KMS-11 (cell line): ENCODE measurements around the gene SREK1IP1.

Source experiments
- H2AFZ ChIP-seq: fragments of 200-600 bp; sonication (generic); 2 replicates; pipeline ENCODE4 v1.6.1; 2016; ENCODE audit warnings: antibody characterized with exemption, mixed run types, low read depth
- H3K27ac ChIP-seq: fragments of 200-600 bp; sonication (generic); 2 replicates; pipeline ENCODE4 v1.6.1; 2016; ENCODE audit warnings: mild to moderate bottlenecking, mixed run types
- H3K27me3 ChIP-seq: fragments of 200-600 bp; sonication (generic); 2 replicates; pipeline ENCODE4 v1.6.1; 2017; ENCODE audit warnings: mild to moderate bottlenecking, low read depth, mixed run types, moderate library complexity; ENCODE audit not compliant: insufficient read depth
- H3K36me3 ChIP-seq: fragments of 200-600 bp; sonication (generic); 2 replicates; pipeline ENCODE4 v1.6.1; 2017; ENCODE audit warnings: mild to moderate bottlenecking, mixed run types; ENCODE audit not compliant: insufficient read depth
- H3K4me1 ChIP-seq: fragments of 200-600 bp; sonication (generic); 2 replicates; pipeline ENCODE4 v1.6.1; 2016; ENCODE audit warnings: mild to moderate bottlenecking, low read depth, mixed run types; ENCODE audit not compliant: poor library complexity, severe bottlenecking
- H3K4me2 ChIP-seq: fragments of 200-600 bp; sonication (generic); 2 replicates; pipeline ENCODE4 v1.7.0; 2016; ENCODE audit warnings: mild to moderate bottlenecking, mixed run types
- H3K4me3 ChIP-seq: fragments of 200-600 bp; sonication (generic); IDR thresholded peaks from 2 replicates; pipeline ENCODE4 v1.6.1; 2017; ENCODE audit warnings: low read depth, low read length, mixed read lengths; ENCODE audit not compliant: insufficient read depth
- H3K79me2 ChIP-seq: fragments of 200-600 bp; sonication (generic); 2 replicates; pipeline ENCODE4 v1.6.1; 2016; ENCODE audit warnings: low read depth, mixed run types; ENCODE audit not compliant: insufficient read depth
- H3K9ac ChIP-seq: fragments of 200-600 bp; sonication (generic); 2 replicates; pipeline ENCODE4 v1.6.1; 2016; ENCODE audit warnings: mild to moderate bottlenecking, mixed run types
- H4K20me1 ChIP-seq: fragments of 200-600 bp; sonication (generic); 2 replicates; pipeline ENCODE4 v1.6.1; 2016; ENCODE audit warnings: mild to moderate bottlenecking, mixed run types; ENCODE audit not compliant: insufficient read depth
- TF ChIP-seq, protein P1 (sequence below): fragments of 200-600 bp; sonication (generic); conservative IDR thresholded peaks from 2 replicates; pipeline ENCODE4 v1.6.1; 2017; ENCODE audit warnings: low read depth, mild to moderate bottlenecking, antibody characterized with exemption, low read length, moderate library complexity, mixed read lengths

The SREK1IP1 gene

DNA sequence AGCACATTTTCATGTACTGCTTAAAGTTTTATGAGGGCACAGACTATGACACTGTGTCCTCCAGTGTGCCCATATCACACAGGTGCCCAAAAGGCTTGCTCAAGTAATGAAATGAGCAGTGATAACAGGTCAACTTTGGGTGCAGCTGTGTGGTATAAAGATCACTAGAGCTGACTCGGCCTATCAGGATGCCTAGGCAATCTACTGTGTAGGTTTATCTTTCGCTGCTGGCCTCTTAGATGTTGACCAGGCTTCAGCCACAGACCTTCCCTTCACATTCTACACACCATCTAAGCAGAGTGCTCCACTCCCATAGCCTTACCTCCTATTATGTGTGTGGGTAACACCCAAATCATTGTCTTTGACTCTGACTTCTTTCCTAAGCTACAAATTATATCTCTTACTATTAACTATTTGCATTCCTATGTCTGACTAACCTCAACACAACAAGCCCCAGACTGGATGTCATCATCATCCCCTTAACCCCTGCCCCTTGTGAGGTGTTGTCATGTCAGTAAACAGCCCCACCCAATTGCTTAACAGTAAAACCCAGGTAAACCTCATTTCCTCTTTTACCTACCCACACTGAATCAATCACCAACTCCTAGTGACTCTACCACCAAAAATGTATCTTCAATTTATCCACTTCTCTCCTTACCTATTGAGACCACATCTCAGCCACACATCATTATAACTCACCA is 2.5 kb downstream of the SREK1IP1 start:
- TF ChIP-seq, protein P1, sequence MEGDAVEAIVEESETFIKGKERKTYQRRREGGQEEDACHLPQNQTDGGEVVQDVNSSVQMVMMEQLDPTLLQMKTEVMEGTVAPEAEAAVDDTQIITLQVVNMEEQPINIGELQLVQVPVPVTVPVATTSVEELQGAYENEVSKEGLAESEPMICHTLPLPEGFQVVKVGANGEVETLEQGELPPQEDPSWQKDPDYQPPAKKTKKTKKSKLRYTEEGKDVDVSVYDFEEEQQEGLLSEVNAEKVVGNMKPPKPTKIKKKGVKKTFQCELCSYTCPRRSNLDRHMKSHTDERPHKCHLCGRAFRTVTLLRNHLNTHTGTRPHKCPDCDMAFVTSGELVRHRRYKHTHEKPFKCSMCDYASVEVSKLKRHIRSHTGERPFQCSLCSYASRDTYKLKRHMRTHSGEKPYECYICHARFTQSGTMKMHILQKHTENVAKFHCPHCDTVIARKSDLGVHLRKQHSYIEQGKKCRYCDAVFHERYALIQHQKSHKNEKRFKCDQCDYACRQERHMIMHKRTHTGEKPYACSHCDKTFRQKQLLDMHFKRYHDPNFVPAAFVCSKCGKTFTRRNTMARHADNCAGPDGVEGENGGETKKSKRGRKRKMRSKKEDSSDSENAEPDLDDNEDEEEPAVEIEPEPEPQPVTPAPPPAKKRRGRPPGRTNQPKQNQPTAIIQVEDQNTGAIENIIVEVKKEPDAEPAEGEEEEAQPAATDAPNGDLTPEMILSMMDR, result no peak
- Histone ChIP-seq H3K4me3 (no peak overlapping the region), H3K79me2 (peaks cover 36% of the 10 kb centered on the region), H3K4me2 (no peak overlapping the region), H4K20me1 (no peaks in the 10 kb centered on the region), H3K36me3 (no peaks in the 10 kb centered on the region), H3K9ac (no peak overlapping the region), H3K4me1 (peaks cover 25% of the 10 kb centered on the region), H3K27me3 (no peaks in the 10 kb centered on the region), H2AFZ (no peak overlapping the region), H3K27ac (no peak overlapping the region)

DNA sequence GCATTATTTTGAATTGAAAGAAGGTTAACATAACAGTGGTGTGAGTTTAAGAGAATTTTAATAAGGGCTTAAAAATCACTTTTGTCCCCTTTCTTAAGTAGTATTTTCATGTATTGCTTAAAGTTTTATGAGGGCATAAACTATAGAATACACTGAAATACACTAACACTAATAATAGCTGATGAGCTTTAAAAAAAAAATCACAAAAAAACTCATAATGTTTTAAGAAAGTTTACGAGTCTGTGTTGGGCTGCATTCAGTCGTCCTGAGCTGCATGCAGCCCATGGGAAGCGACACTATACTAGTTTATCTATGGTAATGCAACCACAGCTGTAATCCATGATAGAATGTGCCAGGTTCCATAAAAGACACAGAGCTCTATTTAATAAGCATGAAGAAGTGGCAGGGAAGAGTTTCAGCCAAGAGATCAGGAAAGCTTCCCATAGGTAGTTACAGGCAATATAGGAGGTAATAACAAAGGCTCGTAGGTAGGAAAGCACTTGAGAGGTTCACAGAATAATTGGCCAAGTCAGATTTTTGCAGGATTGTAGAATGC is 4.5 kb downstream of the SREK1IP1 start:
- Histone ChIP-seq H3K9ac (no peak overlapping the region), H3K27me3 (no peaks in the 10 kb centered on the region), H2AFZ (no peak overlapping the region), H3K27ac (no peak overlapping the region), H3K79me2 (peaks cover 16% of the 10 kb centered on the region), H3K36me3 (no peaks in the 10 kb centered on the region), H4K20me1 (no peaks in the 10 kb centered on the region), H3K4me3 (no peak overlapping the region), H3K4me1 (peaks cover 8% of the 10 kb centered on the region), H3K4me2 (no peak overlapping the region)
- TF ChIP-seq, protein P1, result no peak

- H3K4me3 ChIP-seq, result no peak overlapping the region
Measured at GRCh38 chr5:64759960-64760660, 8.4 kb downstream of the SREK1IP1 start.

DNA sequence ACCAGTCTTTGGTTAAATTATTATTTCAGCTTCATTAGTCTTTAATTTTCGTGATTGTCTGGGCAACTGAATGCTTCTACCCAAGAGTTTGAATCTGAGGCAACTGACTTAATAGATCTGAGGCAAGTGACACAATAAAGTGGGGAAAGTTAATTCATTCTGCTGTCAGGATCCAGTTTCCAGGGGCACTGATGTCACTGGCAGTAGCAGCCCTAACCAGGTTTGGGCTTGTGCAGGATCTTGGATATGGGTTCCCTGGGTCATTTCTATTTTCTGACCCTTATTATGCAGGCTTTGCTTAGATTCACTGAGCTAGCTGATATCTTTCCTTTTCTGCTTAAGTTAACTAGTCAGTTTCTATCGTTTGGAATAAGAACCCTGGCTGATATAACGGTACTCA is 9.6 kb downstream of the SREK1IP1 start:
- H3K4me2 ChIP-seq, result no peak overlapping the region
- H2AFZ ChIP-seq, result no peak overlapping the region
- no peak overlapping the region for H3K9ac ChIP-seq
- H3K27ac ChIP-seq, result no peak overlapping the region
- H3K4me1 ChIP-seq, result no peaks in the 10 kb centered on the region
- H3K36me3 ChIP-seq, result no peaks in the 10 kb centered on the region; the same call in 1 of the 2 replicates
- no peaks in the 10 kb centered on the region for H3K27me3 ChIP-seq
- peaks cover 2% of the 10 kb centered on the region; the same call in 1 of the 2 replicates for H3K79me2 ChIP-seq
- TF ChIP-seq, protein P1, result no peak
- H4K20me1 ChIP-seq, result no peaks in the 10 kb centered on the region
- H3K4me3 ChIP-seq, result no peak overlapping the region

More at GRCh38 chr5:64759960-64760660, 8.4 kb downstream of the SREK1IP1 start:
- TF ChIP-seq, protein P1, result no peak
- H4K20me1 ChIP-seq, result no peaks in the 10 kb centered on the region
- no peaks in the 10 kb centered on the region for H3K4me1 ChIP-seq
- H3K9ac ChIP-seq, result no peak overlapping the region
- no peak overlapping the region for H3K4me2 ChIP-seq
- no peaks in the 10 kb centered on the region for H3K27me3 ChIP-seq
- H2AFZ ChIP-seq, result no peak overlapping the region
- H3K27ac ChIP-seq, result no peak overlapping the region
- H3K36me3 ChIP-seq, result no peaks in the 10 kb centered on the region
- H3K79me2 ChIP-seq, result peaks cover 2% of the 10 kb centered on the region; the same call in 1 of the 2 replicates
